ENCODE results near the gene SRL. TPM values are rescaled to one million over a fixed set of nuclear protein-coding genes. Genes with fewer than 3 reads are reported as not detected.

The SRL gene
- total and polyA plus RNA-seq, 2 of the 4 experiments (the other 2 are of a cell fraction) = under 0.01 to 0.14 TPM

GRCh38 chr16:4152267-4152666 lies 89.6 kb downstream of the SRL start:
- H3K4me3 ChIP-seq (ENCODE audit: insufficient read depth, low read depth, low read length) = no peak overlapping the region
- H3K56ac ChIP-seq (ENCODE audit: extremely low read depth, insufficient read depth, low read length) = no peak overlapping the region
- no peak overlapping the region for H3K23ac ChIP-seq (ENCODE audit: low read depth, low read length)
- no peak overlapping the region for H3K4me2 ChIP-seq (ENCODE audit: low read depth, low read length)
- no TSS peak for BruUV-seq (replicated peaks)
- H3K36me3 ChIP-seq (ENCODE audit: control insufficient read depth, insufficient read depth, low read length) = no peaks in the 10 kb centered on the region
- H4K20me1 ChIP-seq (ENCODE audit: insufficient read depth, low read length) = no peaks in the 10 kb centered on the region
- peak overlapping the region; percentile 74 for H2AFZ ChIP-seq (replicated peaks; ENCODE audit: low read length, poor library complexity)
- no peaks in the 10 kb centered on the region for H3K4me1 ChIP-seq (ENCODE audit: control insufficient read depth, insufficient read depth, low read length)
- ChIA-PET CTCF (no interaction called here), POLR2A (ENCODE audit: unreplicated experiment) (no interaction called here)
- no peak overlapping the region for H2BK120ac ChIP-seq (ENCODE audit: low read depth, low read length)
- no peak overlapping the region for H3K14ac ChIP-seq (replicated peaks; ENCODE audit: low read depth, low read length)
- H3K9ac ChIP-seq (ENCODE audit: low read depth, low read length) = no peak overlapping the region
- in situ Hi-C loops (cut with MboI; ENCODE audit: low sequenced_read_pairs) = no loop called here
- dilution Hi-C loops (cut with HindIII; ENCODE audit: low sequenced_read_pairs, unreplicated experiment) = no loop called here
- H2BK20ac ChIP-seq (ENCODE audit: low read depth, low read length) = no peak overlapping the region
- H3K18ac ChIP-seq (ENCODE audit: low read depth, low read length) = no peak overlapping the region
- H3K27ac ChIP-seq (ENCODE audit: insufficient read depth, low read length) = no peak overlapping the region
- H4K5ac ChIP-seq (ENCODE audit: low read depth, low read length) = no peak overlapping the region
- no peak overlapping the region for H4K8ac ChIP-seq (ENCODE audit: low read depth in 2 of 2, low read length in 2 of 2)
- no peak overlapping the region for H2AK9ac ChIP-seq (replicated peaks; ENCODE audit: low read depth, low read length, poor library complexity)
- H4K91ac ChIP-seq (ENCODE audit: insufficient read depth, low read depth, low read length) = no peak overlapping the region
- no peak overlapping the region for H2BK15ac ChIP-seq (ENCODE audit: low read depth, low read length)
- no peaks in the 10 kb centered on the region for H3K9me1 ChIP-seq (ENCODE audit: insufficient read depth, low read length)
- peaks cover 8% of the 10 kb centered on the region for H3K9me3 ChIP-seq (ENCODE audit: control insufficient read depth, insufficient read depth, low read length)
- no peak overlapping the region for H2BK5ac ChIP-seq (ENCODE audit: low read depth, low read length, poor library complexity, severe bottlenecking)
- 56% methylated on average over 3 of the region's 5 CpGs; no CpG with 5 or more reads in 1 of the 2 experiments for WGBS, 2 experiments (ENCODE audit: extremely low coverage in 2 of 2, insufficient read length in 1 of 2)
- intact Hi-C loops (cut with micrococcal nuclease) = no loop called here
- no peaks in the 10 kb centered on the region for H3K79me1 ChIP-seq (ENCODE audit: low read depth in 1 of 2, low read length in 2 of 2)
- ATAC-seq (ENCODE audit: low read depth) (no peak), DNase-seq (no peak)
- no peak for TF ChIP-seq CHD1 (IDR thresholded peaks at IDR 0.05; ENCODE audit: low read depth, low read length)
- no peak for TF ChIP-seq POLR2A (IDR thresholded peaks at IDR 0.05; ENCODE audit: low read depth, low read length)
- TF ChIP-seq RCOR1 (IDR thresholded peaks at IDR 0.05; ENCODE audit: insufficient replicate concordance, low read length) = no peak
- TF ChIP-seq BHLHE40 (IDR thresholded peaks at IDR 0.05; ENCODE audit: low read depth, low read length) = no peak
- no peak for TF ChIP-seq MXI1 (IDR thresholded peaks at IDR 0.05; ENCODE audit: borderline replicate concordance, low read depth, low read length)
- TF ChIP-seq NFE2L2 (IDR thresholded peaks at IDR 0.05; ENCODE audit: low read depth, low read length) = no peak
- no peak for TF ChIP-seq USF2 (IDR thresholded peaks at IDR 0.05; ENCODE audit: low read depth, low read length)
- no peak for TF ChIP-seq CEBPB (IDR thresholded peaks at IDR 0.05; ENCODE audit: low read depth, low read length)
- TF ChIP-seq MAFK (IDR thresholded peaks at IDR 0.05; ENCODE audit: low read depth, low read length) = no peak
- TF ChIP-seq RFX5 (IDR thresholded peaks at IDR 0.05; ENCODE audit: low read depth, low read length) = no peak
- no peak for TF ChIP-seq ELK1 (IDR thresholded peaks at IDR 0.05; ENCODE audit: borderline replicate concordance, low read depth, low read length)
- no peak for TF ChIP-seq FOS (IDR thresholded peaks at IDR 0.05; ENCODE audit: low read depth, low read length)
- no peak overlapping the region for H3K4ac ChIP-seq (ENCODE audit: low read depth, low read length)
- H3K27me3 ChIP-seq (ENCODE audit: control insufficient read depth, insufficient read depth, low read length) = peaks cover 9% of the 10 kb centered on the region
- H2AK5ac ChIP-seq (ENCODE audit: low read depth, low read length) = no peak overlapping the region
